SH-SY5Y (cell line): Measurements from ENCODE around the gene KRTAP12-2.

ENCODE experiments used
- GATA2 ChIP-seq: IDR thresholded peaks from 2 replicates; pipeline ENCODE4 v1.6.1; 2011; ENCODE audit warnings: mild to moderate bottlenecking, low read depth, low read length
- GATA3 ChIP-seq: IDR thresholded peaks from 2 replicates; pipeline ENCODE4 v1.6.1; 2011; ENCODE audit warnings: low read depth, mild to moderate bottlenecking, low read length, moderate library complexity

DNA sequence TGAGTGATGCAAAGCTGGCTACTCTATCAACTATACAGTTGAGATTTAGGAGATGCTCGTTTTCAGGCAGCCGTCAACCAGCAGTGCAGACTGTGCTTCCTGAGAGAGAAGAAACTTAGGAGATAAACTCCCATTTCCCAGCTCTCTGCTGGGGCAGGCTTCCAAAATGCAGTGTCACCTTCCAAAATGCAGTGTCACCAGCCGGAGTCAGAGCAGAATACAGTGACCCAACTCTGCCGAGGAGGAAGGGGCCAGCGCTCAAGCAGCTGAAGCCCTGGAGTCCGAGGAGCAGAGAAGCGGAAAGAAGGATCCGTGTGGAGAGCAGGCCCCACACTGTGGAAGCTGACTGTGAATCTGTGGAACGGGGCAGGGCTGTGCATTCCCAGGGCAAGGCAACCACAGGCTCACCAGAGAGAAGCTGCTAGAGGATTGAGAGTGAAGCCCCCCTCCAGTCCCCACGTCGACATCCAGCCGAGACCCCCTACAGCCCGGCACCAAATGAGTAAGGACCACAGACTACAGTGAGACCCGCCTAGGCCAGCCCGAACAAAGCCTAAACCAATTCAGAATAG lies 15.9 kb upstream of the KRTAP12-2 start:
- TF ChIP-seq GATA2, result no peak
- no peak for TF ChIP-seq GATA3
